ENCODE measurements around the gene FMNL1.

GRCh38 chr17:45283711-45284110, 62.0 kb downstream of the FMNL1 start:
- TF ChIP-seq EZH2 (IDR thresholded peaks at IDR 0.05) (no peak), CTCF (IDR thresholded peaks at IDR 0.05) (no peak), EZH2phosphoT487 (IDR thresholded peaks at IDR 0.05) (no peak)

Data from neural progenitor cell (in vitro differentiated cells).